ENCODE data around the gene FMNL2.

- no peak for TF ChIP-seq ELF4 (IDR thresholded peaks at IDR 0.05)
- no peak for TF ChIP-seq FOXA1 (IDR thresholded peaks at IDR 0.05)
- no peak for TF ChIP-seq SUZ12 (IDR thresholded peaks at IDR 0.05)
- no peak for TF ChIP-seq SP1 (IDR thresholded peaks at IDR 0.05)
Observed at GRCh38 chr2:152468899-152469692, 134.1 kb downstream of the FMNL2 start.

All from HEK293T (cell line).